ENCODE results near the gene GRM7. TPM values are rescaled to one million over a fixed set of nuclear protein-coding genes. Genes with fewer than 3 reads are reported as not detected.

The GRM7 gene
- total RNA-seq, 2 donors from 2014 or later: 0.96 to 1.5 TPM

GRCh38 chr3:7400360-7400759, 539.4 kb downstream of the GRM7 start:
- Histone ChIP-seq H3K4me1 (replicated peaks) (no peaks in the 10 kb centered on the region), H3K27me3 (replicated peaks; ENCODE audit: insufficient read depth) (no peaks in the 10 kb centered on the region), H3K4me3 (no peak overlapping the region), H3K27ac (no peak overlapping the region), H3K36me3 (no peaks in the 10 kb centered on the region), H3K9me3 (no peaks in the 10 kb centered on the region)
- intact Hi-C loops (cut with DNase I): no loop called here
- DNase-seq (ENCODE audit: low spot score): no peak
- TF ChIP-seq CTCF (IDR thresholded peaks at IDR 0.05): no peak
- 83% methylated on average over 2 of the region's 2 CpGs for WGBS

GRCh38 chr3:7401418-7401817, 540.5 kb downstream of the GRM7 start:
- 95% methylated on average over 1 of the region's 1 CpG for WGBS
- TF ChIP-seq POLR2A (IDR thresholded peaks at IDR 0.05) (no peak), CTCF (IDR thresholded peaks at IDR 0.05) (no peak), POLR2AphosphoS5 (IDR thresholded peaks at IDR 0.05) (no peak)
- Histone ChIP-seq H3K27ac (no peak overlapping the region), H3K27me3 (replicated peaks; ENCODE audit: insufficient read depth) (no peaks in the 10 kb centered on the region), H3K4me1 (replicated peaks) (no peaks in the 10 kb centered on the region), H3K36me3 (no peaks in the 10 kb centered on the region), H3K4me3 (no peak overlapping the region), H3K9me3 (no peaks in the 10 kb centered on the region)
- no peak for DNase-seq (ENCODE audit: low spot score)
- intact Hi-C loops (cut with DNase I): no loop called here

GRCh38 chr3:7407107-7407506, 546.2 kb downstream of the GRM7 start:
- H3K27me3 ChIP-seq (replicated peaks; ENCODE audit: insufficient read depth): no peaks in the 10 kb centered on the region
- no peaks in the 10 kb centered on the region for H3K4me1 ChIP-seq (replicated peaks)
- intact Hi-C loops (cut with DNase I): no loop called here
- WGBS: 75% methylated on average over 4 of the region's 4 CpGs
- no peak for TF ChIP-seq POLR2A (IDR thresholded peaks at IDR 0.05)
- TF ChIP-seq CTCF (IDR thresholded peaks at IDR 0.05): no peak
- no peak for TF ChIP-seq POLR2AphosphoS5 (IDR thresholded peaks at IDR 0.05)
- H3K27ac ChIP-seq: no peak overlapping the region
- H3K9me3 ChIP-seq: no peaks in the 10 kb centered on the region
- H3K4me3 ChIP-seq: no peak overlapping the region
- no peaks in the 10 kb centered on the region for H3K36me3 ChIP-seq
- DNase-seq (ENCODE audit: low spot score): no peak

- Histone ChIP-seq H3K4me1 (replicated peaks) (no peaks in the 10 kb centered on the region), H3K9me3 (no peaks in the 10 kb centered on the region), H3K27ac (no peak overlapping the region), H3K4me3 (no peak overlapping the region), H3K27me3 (replicated peaks; ENCODE audit: insufficient read depth) (no peaks in the 10 kb centered on the region), H3K36me3 (no peaks in the 10 kb centered on the region)
- 93% methylated on average over 4 of the region's 4 CpGs for WGBS
- intact Hi-C loops (cut with DNase I): no loop called here
- DNase-seq (ENCODE audit: low spot score): no peak
- TF ChIP-seq CTCF (IDR thresholded peaks at IDR 0.05) (no peak), POLR2AphosphoS5 (IDR thresholded peaks at IDR 0.05) (no peak), POLR2A (IDR thresholded peaks at IDR 0.05) (no peak)
Observed at GRCh38 chr3:7410782-7411181, 549.9 kb downstream of the GRM7 start.

- no peak for DNase-seq (ENCODE audit: low spot score)
- Histone ChIP-seq H3K36me3 (no peaks in the 10 kb centered on the region), H3K4me1 (replicated peaks) (no peaks in the 10 kb centered on the region), H3K27me3 (replicated peaks; ENCODE audit: insufficient read depth) (no peaks in the 10 kb centered on the region), H3K27ac (no peak overlapping the region), H3K4me3 (no peak overlapping the region), H3K9me3 (no peaks in the 10 kb centered on the region)
- intact Hi-C loops (cut with DNase I): no loop called here
- WGBS: 87% methylated on average over 1 of the region's 1 CpG
- TF ChIP-seq POLR2AphosphoS5 (IDR thresholded peaks at IDR 0.05): no peak
Observed at GRCh38 chr3:7421065-7421464, 560.1 kb downstream of the GRM7 start.
